Ascending aorta (tissue), 2 donors: ENCODE measurements around the gene BIN2. TPM values are rescaled to one million over a fixed set of nuclear protein-coding genes. Genes with fewer than 3 reads are reported as not detected.

ENCODE experiments used
- DNase-seq, 2 donors: peaks; one replicate each; pipeline ENCODE4 v3.0.0-alpha.2; 2019; ENCODE audit warnings: low spot score in 2 of 2
- H3K27ac ChIP-seq, 2 donors: fragments of 200-600 bp; sonication (generic); one replicate each; pipeline ENCODE4 v1.5.1; 2016 to 2017; ENCODE audit warnings: mild to moderate bottlenecking in 1 of 2
- H3K27me3 ChIP-seq: fragments of 200-600 bp; sonication (generic); one replicate; pipeline ENCODE4 v1.5.1; 2017
- H3K36me3 ChIP-seq, 2 donors: fragments of 200-600 bp; sonication (generic); one replicate each; pipeline ENCODE4 v1.5.1; 2016
- H3K4me1 ChIP-seq, 2 donors: fragments of 200-600 bp; sonication (generic); one replicate each; pipeline ENCODE4 v1.5.1; 2016 to 2017; ENCODE audit warnings: mild to moderate bottlenecking in 1 of 2
- H3K4me3 ChIP-seq, 2 donors: fragments of 200-600 bp; sonication (generic); one replicate each; pipeline ENCODE4 v1.5.1; 2016 to 2017; ENCODE audit warnings: mild to moderate bottlenecking in 1 of 2
- H3K9me3 ChIP-seq, 2 donors: fragments of 200-600 bp; sonication (generic); one replicate each; pipeline ENCODE4 v1.5.1; 2016
- intact Hi-C: fragments of 100-400 bp; cut with DNase I; formaldehyde crosslinking; loops from one replicate; pipeline ENCODE4 v1.15.1; 2023
- total RNA-seq: library from RNA; depleted of rRNA; stranded (reverse); fragments of >200 nt; gene quantifications from one replicate; pipeline ENCODE4 v1.1.0, GENCODE V29; 2016
- TF ChIP-seq, protein P1 (sequence below), 3 experiments: fragments of 200-600 bp in 2 of 3; fragments of 450-650 bp in 1 of 3; sonication (generic) in 2 of 3; IDR thresholded peaks; one replicate each; pipeline ENCODE4 v1.5.1; 2016 to 2019; ENCODE audit warnings: antibody characterized with exemption in 3 of 3, mild to moderate bottlenecking in 1 of 3, moderate library complexity in 1 of 3

BIN2 gene
- total RNA-seq, 1 donor from 2014 or later, result 4.2 TPM

DNA sequence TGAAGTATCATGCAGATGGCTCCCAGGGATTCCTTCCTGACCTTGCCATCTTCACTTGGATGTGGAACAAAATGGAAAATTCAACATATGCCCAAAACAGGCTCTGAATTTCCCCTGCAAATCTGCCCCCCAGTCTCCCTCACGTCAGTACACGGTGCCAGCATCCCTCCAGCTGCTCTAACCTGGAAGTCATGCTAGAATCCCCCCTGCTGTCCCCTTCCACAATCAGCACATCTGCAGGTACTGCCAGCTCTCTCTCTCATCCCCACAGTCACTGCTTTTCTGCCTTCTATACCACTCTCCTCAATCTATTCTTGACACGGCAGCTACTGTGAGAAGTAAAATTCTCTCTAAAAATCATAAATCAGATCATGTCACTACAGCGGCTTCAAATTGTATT, 45.6 kb upstream of the BIN2 start:
- Histone ChIP-seq H3K36me3 (no peaks in the 10 kb centered on the region), H3K4me3 (no peak overlapping the region), H3K9me3 (no peaks in the 10 kb centered on the region), H3K27me3 (no peaks in the 10 kb centered on the region), H3K4me1 (peaks cover 0 to 5% of the 10 kb centered on the region in 2 donors), H3K27ac (no peak overlapping the region)
- no peak for DNase-seq
- TF ChIP-seq, protein P1, sequence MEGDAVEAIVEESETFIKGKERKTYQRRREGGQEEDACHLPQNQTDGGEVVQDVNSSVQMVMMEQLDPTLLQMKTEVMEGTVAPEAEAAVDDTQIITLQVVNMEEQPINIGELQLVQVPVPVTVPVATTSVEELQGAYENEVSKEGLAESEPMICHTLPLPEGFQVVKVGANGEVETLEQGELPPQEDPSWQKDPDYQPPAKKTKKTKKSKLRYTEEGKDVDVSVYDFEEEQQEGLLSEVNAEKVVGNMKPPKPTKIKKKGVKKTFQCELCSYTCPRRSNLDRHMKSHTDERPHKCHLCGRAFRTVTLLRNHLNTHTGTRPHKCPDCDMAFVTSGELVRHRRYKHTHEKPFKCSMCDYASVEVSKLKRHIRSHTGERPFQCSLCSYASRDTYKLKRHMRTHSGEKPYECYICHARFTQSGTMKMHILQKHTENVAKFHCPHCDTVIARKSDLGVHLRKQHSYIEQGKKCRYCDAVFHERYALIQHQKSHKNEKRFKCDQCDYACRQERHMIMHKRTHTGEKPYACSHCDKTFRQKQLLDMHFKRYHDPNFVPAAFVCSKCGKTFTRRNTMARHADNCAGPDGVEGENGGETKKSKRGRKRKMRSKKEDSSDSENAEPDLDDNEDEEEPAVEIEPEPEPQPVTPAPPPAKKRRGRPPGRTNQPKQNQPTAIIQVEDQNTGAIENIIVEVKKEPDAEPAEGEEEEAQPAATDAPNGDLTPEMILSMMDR (IDR thresholded peaks at IDR 0.05), result no peak
- intact Hi-C loops, result no loop called here

DNA sequence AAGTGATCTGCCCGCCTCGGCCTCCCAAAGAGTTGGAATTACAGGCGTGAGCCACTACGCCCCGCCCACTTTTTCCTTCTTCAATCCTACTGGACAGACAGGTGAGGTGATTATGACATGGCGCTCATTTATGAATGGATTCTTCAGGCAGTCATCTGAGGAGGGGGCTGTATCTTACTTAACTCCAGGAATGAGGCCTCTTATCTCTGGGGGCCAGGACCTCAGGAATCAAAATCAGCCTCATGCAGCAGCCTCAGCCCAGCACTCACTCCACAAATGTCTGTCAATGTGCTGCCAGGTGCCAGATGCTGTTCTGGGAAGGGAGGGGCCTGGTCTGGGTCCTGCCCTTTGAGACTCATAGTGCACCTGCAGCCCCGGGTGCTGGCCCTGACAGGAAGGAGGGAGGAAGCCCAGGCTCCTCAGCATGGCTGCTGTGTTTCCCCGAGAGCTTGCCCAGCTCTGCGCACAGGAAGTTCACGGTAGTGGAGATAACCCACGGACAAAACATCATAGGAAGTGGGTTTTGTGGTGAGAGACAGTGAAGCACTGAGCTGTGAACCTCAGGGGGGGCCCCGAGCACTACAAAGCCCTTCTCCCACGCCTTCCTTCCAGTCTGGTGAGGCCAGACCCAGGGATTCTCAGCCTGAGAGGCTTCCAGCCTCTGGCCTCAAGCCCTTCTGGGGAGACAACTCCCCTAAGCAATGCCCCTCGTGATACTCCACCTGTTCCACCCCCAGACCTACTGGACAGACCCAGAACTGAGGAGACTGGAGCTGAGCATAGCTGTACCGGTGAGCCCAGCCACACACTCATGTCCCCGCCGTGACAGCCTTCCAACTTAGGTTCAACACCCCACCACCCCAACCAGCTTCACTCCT, 44.9 kb upstream of the BIN2 start:
- no peak overlapping the region for H3K27ac ChIP-seq
- no peaks in the 10 kb centered on the region for H3K36me3 ChIP-seq
- no peaks in the 10 kb centered on the region for H3K9me3 ChIP-seq
- H3K4me1 ChIP-seq, result peaks cover 0 to 5% of the 10 kb centered on the region in 2 donors
- intact Hi-C loops, result no loop called here
- TF ChIP-seq, protein P1 (IDR thresholded peaks at IDR 0.05), result no peak
- H3K27me3 ChIP-seq, result no peaks in the 10 kb centered on the region
- no peak overlapping the region for H3K4me3 ChIP-seq
- peak; percentile 36 to 77 for DNase-seq

DNA sequence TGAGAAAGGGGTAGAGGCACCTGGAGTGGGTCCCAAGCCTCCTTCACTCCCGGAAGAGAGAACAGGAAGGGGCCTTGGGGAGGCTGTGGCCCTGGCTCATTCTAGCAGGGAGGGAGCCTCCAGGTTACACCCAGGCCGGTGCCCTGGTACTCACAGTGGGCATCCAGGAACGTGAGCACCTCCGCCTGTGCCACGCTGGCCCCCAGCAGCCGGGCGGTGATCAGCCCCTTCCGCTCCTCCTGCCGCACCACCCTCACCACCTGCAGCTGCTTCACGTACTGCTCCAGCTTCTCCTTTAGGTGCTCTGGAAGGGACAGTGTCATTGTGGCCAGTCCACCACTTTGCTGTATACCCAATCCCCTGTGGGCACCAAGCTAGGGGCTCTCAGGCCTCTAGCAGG, 41.3 kb upstream of the BIN2 start:
- H3K9me3 ChIP-seq, result no peaks in the 10 kb centered on the region
- H3K36me3 ChIP-seq, result no peaks in the 10 kb centered on the region
- intact Hi-C loops, result no loop called here
- H3K4me3 ChIP-seq, result no peak overlapping the region
- no peaks in the 10 kb centered on the region for H3K27me3 ChIP-seq
- DNase-seq, result no peak
- no peak overlapping the region for H3K27ac ChIP-seq
- H3K4me1 ChIP-seq, result no peaks in the 10 kb centered on the region
- TF ChIP-seq, protein P1 (IDR thresholded peaks at IDR 0.05), result no peak

DNA sequence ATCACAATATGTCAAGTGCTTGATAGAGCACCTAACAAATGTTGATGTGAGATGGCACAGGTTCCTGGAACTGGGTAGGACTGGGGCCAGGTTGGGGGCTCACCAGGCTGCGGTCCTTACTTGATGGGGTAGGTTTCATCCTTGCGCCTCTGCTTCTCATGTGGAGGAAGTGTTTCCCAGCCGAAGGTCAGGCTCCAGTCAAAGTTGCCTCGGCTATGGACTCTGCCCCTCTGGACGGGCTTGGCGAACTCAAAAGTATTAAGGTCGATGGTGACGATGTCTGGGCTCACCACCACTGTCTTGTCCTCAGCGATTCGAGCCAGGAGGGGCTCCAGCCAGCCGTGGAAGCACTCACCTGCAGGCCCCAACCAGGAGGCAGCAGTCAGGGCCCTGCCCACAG, 40.0 kb upstream of the BIN2 start:
- no peaks in the 10 kb centered on the region for H3K36me3 ChIP-seq
- no peak for DNase-seq

DNA sequence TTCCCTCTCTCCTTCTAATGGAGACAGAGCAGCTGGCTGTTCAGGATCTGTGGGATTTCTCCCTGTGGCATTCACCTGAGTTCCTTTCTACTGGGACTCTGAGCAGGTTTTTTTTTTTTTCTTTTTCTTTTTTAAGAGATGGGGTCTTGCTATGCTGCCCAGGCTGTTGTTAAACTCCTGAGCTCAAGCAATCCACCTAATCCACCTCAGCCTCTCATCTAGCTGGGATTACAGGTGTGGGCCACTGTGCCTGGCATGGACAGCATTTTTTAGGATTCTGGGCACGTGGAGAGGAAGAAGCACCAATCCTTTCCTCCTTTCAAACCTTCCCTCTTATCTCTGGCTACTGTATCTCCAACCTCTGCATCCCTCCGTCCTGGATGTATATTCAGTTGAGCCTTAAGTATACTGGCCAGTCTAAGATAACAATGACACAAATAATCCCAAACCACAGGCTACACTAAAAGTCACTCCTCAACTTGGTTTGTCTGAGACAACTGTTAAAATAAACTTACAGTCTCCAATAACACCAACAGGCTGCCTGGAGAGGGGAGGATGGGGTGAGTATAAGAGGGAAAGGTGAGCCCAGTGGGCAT, 38.9 kb upstream of the BIN2 start:
- Histone ChIP-seq H3K36me3 (no peaks in the 10 kb centered on the region), H3K27ac (no peak overlapping the region), H3K4me3 (no peak overlapping the region), H3K27me3 (no peaks in the 10 kb centered on the region), H3K4me1 (no peaks in the 10 kb centered on the region), H3K9me3 (no peaks in the 10 kb centered on the region)
- no peak for DNase-seq
- TF ChIP-seq, protein P1 (IDR thresholded peaks at IDR 0.05), result no peak
- intact Hi-C loops, result no loop called here

More for the DNA sequence above, 40.0 kb upstream of the BIN2 start:
- H3K27me3 ChIP-seq, result no peaks in the 10 kb centered on the region
- H3K9me3 ChIP-seq, result no peaks in the 10 kb centered on the region
- TF ChIP-seq, protein P1 (IDR thresholded peaks at IDR 0.05), result no peak
- H3K4me1 ChIP-seq, result no peaks in the 10 kb centered on the region
- no peak overlapping the region for H3K27ac ChIP-seq
- intact Hi-C loops, result no loop called here
- no peak overlapping the region for H3K4me3 ChIP-seq
